ENCODE measurements around the gene MMP19.
A peak's percentile ranks its signal among the peaks of the same experiment; 100 is the strongest.

MMP19 gene

GRCh38 chr12:55850401-55850800 lies 7.7 kb upstream of the MMP19 start:
- H3K36me3 ChIP-seq (replicated peaks; ENCODE audit: low read depth, low read length), result no peaks in the 10 kb centered on the region
- no peak overlapping the region for H3K27ac ChIP-seq (ENCODE audit: low read length)
- no peak overlapping the region for H3K4me3 ChIP-seq (ENCODE audit: low read length)
- TF ChIP-seq CTCF (IDR thresholded peaks at IDR 0.05; ENCODE audit: low read depth, low read length) (no peak), EZH2phosphoT487 (IDR thresholded peaks at IDR 0.05; ENCODE audit: low read depth) (no peak)
- H3K9me3 ChIP-seq (ENCODE audit: insufficient read depth, low read length), result no peaks in the 10 kb centered on the region
- H2AFZ ChIP-seq (ENCODE audit: low read depth, low read length), result no peak overlapping the region
- peaks cover 32% of the 10 kb centered on the region for H3K27me3 ChIP-seq (ENCODE audit: low read depth, low read length)
- H3K4me2 ChIP-seq (ENCODE audit: low read length), result no peak overlapping the region
- no peak overlapping the region for H3K9ac ChIP-seq (ENCODE audit: low read length)
- H4K20me1 ChIP-seq (ENCODE audit: insufficient read depth, low read length), result no peaks in the 10 kb centered on the region
- H3K79me2 ChIP-seq (ENCODE audit: low read length), result no peaks in the 10 kb centered on the region
- H3K4me1 ChIP-seq (ENCODE audit: low read length), result no peaks in the 10 kb centered on the region

- TF ChIP-seq EZH2phosphoT487 (IDR thresholded peaks at IDR 0.05; ENCODE audit: low read depth) (no peak), CTCF (IDR thresholded peaks at IDR 0.05; ENCODE audit: low read depth, low read length) (no peak)
- Histone ChIP-seq H4K20me1 (ENCODE audit: insufficient read depth, low read length) (no peaks in the 10 kb centered on the region), H3K27ac (ENCODE audit: low read length) (no peak overlapping the region), H3K9me3 (ENCODE audit: insufficient read depth, low read length) (no peaks in the 10 kb centered on the region), H3K4me1 (ENCODE audit: low read length) (no peaks in the 10 kb centered on the region), H3K27me3 (ENCODE audit: low read depth, low read length) (peaks cover 36% of the 10 kb centered on the region), H2AFZ (ENCODE audit: low read depth, low read length) (peak overlapping the region; percentile 39; the same call in 1 of the 2 replicates), H3K4me2 (ENCODE audit: low read length) (no peak overlapping the region), H3K9ac (ENCODE audit: low read length) (no peak overlapping the region), H3K4me3 (ENCODE audit: low read length) (no peak overlapping the region), H3K36me3 (replicated peaks; ENCODE audit: low read depth, low read length) (no peaks in the 10 kb centered on the region), H3K79me2 (ENCODE audit: low read length) (no peaks in the 10 kb centered on the region)
These were observed 7.0 kb upstream of the MMP19 start for GRCh38 chr12:55849616-55850343.

- Histone ChIP-seq H2AFZ (ENCODE audit: low read depth, low read length) (no peak overlapping the region), H3K27me3 (ENCODE audit: low read depth, low read length) (peaks cover 32% of the 10 kb centered on the region), H4K20me1 (ENCODE audit: insufficient read depth, low read length) (no peaks in the 10 kb centered on the region), H3K4me2 (ENCODE audit: low read length) (no peak overlapping the region), H3K9me3 (ENCODE audit: insufficient read depth, low read length) (no peaks in the 10 kb centered on the region), H3K36me3 (replicated peaks; ENCODE audit: low read depth, low read length) (no peaks in the 10 kb centered on the region), H3K27ac (ENCODE audit: low read length) (no peak overlapping the region), H3K79me2 (ENCODE audit: low read length) (no peaks in the 10 kb centered on the region), H3K4me3 (ENCODE audit: low read length) (no peak overlapping the region), H3K9ac (ENCODE audit: low read length) (no peak overlapping the region), H3K4me1 (ENCODE audit: low read length) (no peaks in the 10 kb centered on the region)
- TF ChIP-seq CTCF (IDR thresholded peaks at IDR 0.05; ENCODE audit: low read depth, low read length) (no peak), EZH2phosphoT487 (IDR thresholded peaks at IDR 0.05; ENCODE audit: low read depth) (no peak)
These were observed 5.0 kb upstream of the MMP19 start for GRCh38 chr12:55847603-55848291.

GRCh38 chr12:55847033-55847432 lies 4.3 kb upstream of the MMP19 start:
- Histone ChIP-seq H3K27me3 (ENCODE audit: low read depth, low read length) (peaks cover 32% of the 10 kb centered on the region), H3K36me3 (replicated peaks; ENCODE audit: low read depth, low read length) (no peaks in the 10 kb centered on the region), H3K4me3 (ENCODE audit: low read length) (no peak overlapping the region), H2AFZ (ENCODE audit: low read depth, low read length) (no peak overlapping the region), H3K9me3 (ENCODE audit: insufficient read depth, low read length) (no peaks in the 10 kb centered on the region), H3K4me2 (ENCODE audit: low read length) (no peak overlapping the region), H4K20me1 (ENCODE audit: insufficient read depth, low read length) (no peaks in the 10 kb centered on the region), H3K9ac (ENCODE audit: low read length) (no peak overlapping the region), H3K79me2 (ENCODE audit: low read length) (no peaks in the 10 kb centered on the region), H3K4me1 (ENCODE audit: low read length) (no peaks in the 10 kb centered on the region), H3K27ac (ENCODE audit: low read length) (no peak overlapping the region)
- TF ChIP-seq CTCF (IDR thresholded peaks at IDR 0.05; ENCODE audit: low read depth, low read length), result no peak
- no peak for TF ChIP-seq EZH2phosphoT487 (IDR thresholded peaks at IDR 0.05; ENCODE audit: low read depth)

Measured in OCI-LY3 (cell line).